Central memory CD4-positive, alpha-beta T cell (primary cell): ENCODE data around the gene PLXNA2.

Experiments
- DNase-seq: peaks from one replicate; pipeline ENCODE4 v3.0.0; 2022

Gene PLXNA2

DNA sequence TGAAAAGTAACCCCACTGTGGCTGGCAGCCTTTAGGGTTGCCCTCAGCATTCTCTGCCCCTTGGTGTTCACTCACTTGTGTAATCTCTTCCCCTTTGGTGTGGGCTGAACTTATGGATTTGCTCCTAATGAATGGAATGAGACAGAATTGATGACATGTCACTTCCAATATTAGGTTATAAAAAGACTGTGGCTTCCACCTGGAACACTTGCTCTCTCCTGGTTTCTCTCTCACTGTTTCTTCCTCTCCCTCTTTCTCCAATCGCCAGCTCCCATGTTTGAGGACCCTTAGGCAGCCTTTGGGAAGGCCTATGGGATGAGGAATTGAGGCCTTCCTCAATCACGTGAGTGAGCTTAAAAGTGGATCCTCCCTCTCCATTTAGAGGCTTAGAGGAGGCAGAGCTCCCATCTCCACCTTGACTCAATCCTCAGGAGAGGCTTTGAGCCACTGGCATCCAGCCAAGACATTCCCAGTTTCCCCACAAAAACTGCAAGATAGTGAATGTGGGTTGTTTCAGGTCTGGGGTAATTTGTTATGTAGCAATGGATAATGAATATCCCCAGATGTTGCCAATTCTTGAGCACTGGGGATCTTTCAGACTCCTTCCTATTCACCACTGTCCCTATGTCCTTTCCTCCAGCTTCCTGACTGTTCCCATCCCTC is 237.8 kb downstream of the PLXNA2 start:
- DNase-seq, result no peak

DNA sequence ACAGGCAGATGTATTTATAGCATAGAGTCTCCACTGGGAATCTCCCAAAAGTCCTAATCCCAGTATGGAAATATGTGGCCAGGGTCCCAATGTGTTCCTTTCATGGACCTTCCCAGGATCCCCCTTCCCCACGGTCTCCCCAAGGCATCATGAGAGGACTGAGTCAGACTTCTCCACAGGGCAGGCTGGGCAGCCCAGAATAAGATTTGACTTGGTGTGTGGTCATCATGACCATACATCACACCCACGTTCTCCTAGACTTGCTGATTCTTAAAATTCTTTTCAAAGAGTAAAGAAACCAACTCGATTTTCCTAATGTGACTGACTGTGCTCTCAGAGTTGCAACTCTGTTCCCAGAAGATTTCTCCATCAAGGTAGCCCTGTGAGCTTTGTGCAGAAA is 239.3 kb downstream of the PLXNA2 start:
- no peak for DNase-seq

DNA sequence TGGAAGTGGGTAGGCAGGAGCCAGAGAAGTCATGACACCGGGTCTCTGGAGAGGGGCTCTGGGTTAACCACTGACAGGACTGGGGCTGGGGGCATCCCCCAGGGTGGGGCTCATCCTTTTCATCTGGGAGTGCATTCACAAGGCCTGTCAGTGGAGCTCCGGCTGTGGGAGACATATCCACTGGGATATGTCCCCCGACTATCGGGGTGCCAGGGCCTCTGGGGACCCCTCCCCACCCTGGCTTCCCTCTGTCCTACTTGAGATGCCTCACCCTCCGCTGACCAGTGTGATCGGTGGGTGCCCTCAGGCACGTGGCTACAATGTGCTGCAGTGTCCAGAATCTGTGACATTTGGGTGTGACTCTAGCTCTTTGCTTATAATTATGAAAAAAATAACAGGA is 240.9 kb downstream of the PLXNA2 start:
- no peak for DNase-seq

DNA sequence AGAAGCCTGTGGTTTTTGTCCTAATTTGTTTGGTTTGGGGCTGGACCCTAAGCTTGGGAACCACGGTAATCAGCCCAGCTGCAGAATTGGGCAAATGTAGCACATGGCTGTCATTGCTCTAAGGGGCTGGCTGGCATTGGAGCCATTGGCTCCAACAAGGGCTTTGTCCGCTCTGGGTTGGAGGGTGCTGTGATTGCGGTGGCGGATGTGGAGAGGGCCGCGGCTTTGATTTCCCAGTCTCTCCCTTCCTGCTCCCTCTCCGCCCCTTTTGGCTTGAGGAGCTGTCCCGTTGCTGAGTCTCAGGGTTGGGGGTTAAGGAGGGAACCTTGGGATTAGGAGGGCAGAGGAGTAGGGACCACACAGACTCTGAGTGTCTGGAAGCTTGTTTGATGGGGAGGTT is 241.5 kb downstream of the PLXNA2 start:
- no peak for DNase-seq

DNA sequence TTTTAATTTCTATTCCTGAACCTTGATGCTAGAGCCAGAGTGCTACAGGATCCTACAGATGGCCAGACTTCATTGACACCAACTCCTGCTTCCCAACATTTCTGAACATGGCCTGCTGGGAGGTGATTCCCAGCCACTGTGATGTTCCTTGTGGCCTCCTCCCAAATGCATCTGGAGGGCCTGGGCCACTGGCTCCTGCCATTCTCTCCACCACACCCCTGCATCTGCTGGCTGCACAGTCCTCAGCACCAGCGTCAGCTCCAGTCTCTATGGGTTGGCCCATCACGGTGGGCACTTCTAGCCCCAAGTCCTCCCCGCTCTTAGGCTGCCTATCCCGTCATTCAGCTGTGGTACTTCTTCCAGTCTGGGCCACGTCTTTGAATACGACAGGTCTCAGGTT is 242.1 kb downstream of the PLXNA2 start:
- no peak for DNase-seq

DNA sequence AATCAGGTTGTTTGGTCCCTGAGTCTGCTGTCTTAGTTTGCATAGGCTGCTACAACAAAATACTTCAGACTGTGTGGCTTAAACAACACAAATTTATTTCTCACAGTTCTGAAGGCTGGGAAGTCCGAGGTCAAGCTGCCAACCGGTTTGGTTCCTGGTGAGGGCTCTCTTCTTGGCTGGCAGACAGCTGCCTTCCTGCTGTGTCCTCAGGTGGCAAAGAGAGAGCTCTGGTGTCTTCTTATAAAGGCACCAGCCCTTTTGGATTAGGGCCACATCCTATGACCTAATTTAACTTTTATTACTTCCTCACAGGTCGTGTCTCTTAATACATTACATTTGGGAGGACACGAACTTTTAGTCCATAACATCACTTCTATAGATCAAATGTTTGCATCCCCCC is 243.7 kb downstream of the PLXNA2 start:
- DNase-seq, result no peak

DNA sequence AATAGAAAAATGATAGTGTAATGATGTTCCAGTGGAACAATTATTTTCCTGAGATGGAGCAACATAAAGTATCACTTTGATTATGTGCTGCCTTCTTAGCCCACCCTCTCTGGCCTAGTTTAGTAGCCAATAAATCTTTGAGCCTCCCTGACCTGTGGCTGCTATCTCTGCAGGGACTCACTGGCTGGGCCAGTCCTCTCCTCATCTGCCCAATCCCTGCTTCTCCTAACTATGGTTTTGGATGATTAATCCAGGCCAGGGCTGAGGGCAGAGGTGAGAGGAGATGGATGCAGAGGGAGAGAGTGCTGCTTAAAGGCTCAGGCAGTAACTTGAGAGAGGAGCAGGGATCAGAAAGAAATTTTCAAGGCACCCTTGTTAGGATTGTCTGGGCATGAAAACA is 244.2 kb downstream of the PLXNA2 start:
- DNase-seq, result no peak

DNA sequence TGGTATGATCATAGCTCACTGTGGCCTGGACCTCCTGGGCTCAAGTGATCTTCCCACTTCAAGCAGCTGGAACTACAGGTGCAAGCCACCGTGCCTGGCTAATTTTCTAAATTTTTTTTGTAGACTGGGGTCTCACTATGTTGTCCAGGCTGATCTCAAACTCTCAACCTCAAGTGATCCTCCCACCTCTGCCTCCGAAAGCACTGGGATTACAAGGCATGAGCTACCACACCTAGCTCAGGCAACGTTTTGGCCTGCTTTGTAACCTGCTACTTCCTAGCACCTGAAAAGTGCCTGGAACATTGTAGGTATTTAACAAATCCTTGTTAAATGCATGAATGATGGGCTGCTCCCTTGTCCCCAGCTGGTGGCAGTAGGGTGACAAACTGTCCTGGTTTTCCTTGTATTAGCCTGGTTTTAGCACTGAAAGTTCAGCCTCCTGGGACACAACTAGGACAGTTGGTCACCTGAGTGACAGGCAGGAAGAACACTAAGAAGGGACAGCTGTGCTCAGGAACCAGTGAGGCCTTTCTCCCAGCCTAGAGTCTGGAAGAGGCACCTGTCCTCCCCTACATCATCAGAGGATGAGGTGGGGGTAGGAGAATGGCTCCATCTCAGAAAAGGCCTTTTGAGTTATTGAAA is 244.8 kb downstream of the PLXNA2 start:
- no peak for DNase-seq

DNA sequence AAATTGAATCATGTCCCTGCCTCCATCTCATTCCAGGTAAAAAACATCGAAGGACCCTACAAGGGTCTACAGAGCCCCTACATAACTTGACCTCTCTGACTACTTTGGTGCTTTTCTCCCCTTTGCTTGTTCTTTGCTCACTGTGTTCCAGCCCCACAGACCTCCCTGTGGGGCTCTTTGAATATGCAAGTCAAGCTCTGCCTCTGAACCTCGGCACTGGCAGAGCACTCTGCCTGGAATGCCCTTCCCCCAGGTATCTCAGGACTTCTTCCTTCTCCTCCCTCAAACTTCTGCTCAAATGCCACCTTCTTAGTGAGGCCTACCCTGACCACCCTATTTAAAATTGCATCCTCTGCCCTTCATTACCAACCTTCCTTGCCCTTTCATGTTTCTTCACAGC is 245.5 kb downstream of the PLXNA2 start:
- DNase-seq, result no peak

DNA sequence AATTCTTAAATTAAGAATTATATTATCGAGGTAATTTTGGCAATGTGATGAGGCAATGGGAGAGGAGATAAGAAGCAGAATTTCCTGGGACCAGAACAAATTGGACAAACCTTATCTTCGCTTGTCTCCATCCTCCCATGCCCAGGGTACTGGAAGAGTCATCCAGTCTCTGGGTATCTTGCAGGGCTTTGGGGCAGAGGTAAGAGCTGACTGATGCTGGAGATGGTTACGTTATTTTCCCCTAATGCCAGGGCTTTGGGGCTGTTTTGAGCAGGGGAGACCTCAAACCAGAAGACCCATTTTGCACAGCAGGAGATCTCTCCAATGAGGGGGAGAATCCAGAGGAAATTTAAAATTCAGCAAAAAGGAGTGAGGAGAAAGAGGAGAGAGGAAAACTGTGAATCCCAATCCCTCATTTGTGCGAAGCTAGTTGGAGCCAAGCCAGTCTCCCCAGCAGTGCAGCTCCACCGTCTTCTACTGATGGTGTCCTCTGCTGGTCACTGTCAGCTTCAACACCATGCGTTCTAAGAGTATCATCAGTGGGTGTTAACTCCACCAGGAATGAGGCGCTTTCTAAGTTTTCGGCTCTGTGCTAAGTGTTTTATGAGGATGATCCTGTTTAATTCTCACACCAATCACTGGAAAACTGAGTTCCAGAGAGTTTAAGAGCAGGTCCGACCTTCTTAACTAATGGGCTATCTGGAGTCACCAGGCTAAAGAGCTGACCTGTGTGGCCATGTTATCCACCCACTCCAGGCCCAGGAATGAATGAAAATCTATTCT is 246.5 kb downstream of the PLXNA2 start:
- no peak for DNase-seq

DNA sequence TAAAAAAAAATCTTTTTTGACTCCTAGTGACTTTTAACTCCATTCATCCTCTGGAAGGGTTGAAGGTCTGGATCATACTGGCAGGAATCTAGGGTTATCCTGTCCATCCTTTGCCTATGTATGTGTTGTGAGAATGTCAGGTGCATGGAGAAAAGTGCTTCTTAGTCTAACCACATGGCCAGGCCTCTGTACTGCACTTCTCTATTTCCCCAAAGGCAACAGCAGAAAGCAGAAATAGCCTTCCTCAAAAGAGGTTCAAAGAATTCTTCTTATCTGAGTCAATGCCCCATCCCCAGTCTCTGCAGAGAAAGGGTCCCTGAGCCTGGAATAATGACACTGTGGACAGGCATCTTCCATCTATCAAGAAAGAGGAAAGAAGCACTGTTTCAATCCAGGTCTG is 247.5 kb downstream of the PLXNA2 start:
- no peak for DNase-seq

DNA sequence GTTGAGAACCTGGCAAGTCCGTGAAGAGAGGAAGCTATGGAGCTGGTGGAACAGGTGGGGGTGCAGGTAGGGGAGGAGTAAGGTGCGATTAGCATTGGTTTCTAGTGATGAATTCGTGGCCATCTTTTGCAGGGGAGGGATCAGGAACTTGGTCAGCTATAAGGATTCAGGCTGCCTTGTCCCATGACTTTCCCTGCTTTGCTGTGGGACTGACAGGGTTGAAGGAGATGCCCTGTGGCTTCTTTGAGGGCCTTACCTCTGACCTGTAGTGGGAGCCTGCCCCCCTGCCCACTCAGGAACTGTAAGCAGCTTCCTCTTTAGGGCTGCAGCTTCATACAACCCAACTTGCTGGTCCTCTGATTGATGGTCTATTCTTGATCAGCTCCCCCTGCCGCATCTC is 248.6 kb downstream of the PLXNA2 start:
- no peak for DNase-seq

DNA sequence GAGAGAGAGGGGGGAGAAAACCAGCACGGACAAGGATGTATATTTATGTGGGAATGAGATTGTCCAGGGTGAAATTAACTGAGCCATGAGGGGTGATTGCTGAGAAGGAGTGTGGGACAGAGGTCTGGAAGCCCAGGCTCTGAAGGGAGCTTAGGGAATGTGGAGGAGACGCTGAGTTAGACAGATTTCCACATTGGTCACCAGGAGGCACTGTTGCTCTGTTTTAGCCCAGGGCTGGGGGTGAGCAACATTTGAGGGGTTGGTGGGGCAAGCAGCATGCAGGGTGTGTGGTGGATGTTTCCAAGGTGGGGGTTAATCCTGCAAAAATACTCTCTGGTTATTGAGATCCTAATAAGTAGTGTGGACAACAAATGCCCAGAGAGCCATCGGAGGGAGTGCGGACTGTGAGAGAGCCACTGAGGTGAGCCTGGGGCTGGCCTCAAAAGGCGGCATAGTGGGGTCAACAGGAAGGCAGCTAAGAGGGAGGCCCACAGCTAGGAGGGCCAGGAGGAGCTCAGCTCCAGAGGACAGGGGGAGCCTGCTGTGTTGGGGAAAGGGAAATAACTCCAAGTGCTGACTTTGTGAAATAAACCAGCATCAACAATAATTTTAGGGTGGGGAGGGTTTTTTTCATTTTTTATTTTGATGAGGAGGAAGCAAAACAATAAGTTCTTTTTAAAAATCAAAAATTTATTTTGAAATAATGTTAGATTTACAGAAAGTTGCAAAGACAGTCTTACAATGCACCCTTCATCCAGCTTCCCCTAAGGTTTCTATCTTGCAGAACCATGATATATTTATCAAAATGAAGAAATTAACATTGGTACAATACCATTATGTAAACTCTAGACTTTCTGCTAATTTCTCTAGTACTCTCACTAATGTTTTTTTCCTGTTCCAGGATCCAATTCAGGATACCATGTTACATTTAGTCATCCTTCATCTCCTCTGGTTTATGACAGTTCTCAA is 250.4 kb downstream of the PLXNA2 start:
- no peak for DNase-seq

DNA sequence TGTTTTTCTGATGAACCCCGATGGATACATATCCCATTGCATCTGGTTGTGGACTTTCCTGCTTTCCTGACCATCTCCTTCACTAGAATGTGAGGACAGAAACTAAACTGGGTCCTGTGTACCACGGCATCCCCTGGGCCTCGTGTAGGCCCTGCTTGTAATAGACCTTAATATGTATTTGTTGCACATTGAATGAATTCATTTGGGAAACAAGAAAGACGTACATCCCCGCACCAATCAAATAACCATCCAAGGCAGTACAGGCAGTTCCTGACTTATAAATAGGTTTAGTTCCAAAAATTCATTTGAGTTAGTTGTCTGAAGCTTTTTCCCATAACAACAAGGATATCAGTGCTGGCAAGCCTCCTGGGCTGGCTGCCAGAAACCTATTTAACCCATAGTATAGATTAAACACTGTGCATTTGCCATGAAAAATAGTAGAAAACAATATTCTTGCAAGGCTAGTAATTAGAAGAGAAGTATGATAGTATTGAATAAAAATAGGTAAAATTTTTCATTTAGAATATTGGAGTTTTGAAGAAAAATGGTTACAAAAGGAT is 251.4 kb downstream of the PLXNA2 start:
- no peak for DNase-seq

DNA sequence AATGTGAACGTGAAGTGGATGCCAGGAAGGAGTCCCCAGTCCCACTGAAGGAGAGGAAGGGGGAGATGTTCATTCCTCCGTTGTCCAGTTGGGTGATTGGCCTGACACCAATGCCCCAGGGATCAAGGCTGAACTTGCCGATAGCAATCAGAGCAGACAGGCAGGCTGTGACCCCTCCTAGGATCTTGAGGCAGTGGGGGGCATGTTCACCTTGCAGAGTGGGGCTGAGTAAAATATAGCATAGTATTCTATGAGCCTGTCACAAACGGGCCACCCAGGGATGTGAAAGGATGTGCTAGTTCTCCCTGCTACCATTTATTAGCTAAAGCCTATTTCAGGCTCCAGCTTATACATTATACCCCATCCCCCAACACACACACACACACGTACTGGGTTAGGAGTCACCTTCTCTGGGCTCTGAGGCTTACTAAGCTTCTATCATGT is 252.6 kb downstream of the PLXNA2 start:
- no peak for DNase-seq

DNA sequence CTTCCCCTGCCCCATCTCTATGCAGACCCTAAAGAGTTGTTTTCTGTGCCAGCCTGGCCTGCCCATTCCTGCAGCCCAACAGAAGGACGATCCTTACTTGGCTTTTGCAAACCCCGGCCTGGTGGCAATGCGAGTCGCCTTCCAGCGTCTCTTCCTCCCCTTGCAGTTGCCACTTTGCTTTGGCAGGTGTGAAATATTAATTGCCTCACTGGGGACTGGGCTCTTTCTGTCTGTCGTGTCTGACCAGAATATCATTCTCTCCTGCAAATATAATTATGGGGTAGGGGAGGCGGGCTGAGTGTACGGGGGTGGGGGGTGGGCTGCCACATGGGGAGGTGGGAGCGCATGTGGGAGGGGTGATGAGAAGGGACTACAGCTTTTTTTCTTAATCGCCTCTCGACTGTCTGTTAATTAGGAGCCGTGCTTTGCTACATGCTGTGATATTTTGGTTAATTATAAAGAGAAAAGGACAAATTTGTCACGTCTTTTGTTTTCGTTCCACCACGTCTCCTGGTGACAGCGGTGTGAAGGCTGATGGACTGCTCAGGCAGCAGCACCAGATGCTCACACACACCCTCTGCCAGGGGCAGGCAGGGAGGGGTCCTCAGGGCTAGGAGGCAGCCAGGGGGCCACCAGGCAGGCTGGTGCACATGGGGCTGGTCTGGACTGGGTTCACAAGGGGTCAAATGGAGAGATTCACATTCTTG is 253.2 kb downstream of the PLXNA2 start:
- no peak for DNase-seq

DNA sequence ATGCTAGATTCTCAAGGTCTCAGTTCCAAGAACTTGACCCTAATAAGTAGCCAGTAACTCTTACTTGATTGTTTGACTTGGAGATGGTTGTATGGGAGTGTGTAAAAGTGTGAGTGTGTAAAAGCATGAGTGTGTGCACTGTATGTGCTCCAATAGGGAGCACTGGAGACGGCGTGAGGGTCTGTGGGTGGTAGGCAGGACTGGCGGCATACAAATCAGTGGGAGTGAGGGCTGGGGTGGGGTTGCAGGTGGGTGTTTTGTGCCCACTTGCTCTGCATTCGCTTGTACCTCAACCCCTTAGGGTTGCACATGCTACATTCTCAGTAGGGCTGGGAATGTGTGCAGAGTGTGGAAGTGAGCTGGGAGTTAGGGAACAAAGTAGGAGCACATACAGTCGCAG is 253.7 kb downstream of the PLXNA2 start:
- no peak for DNase-seq

DNA sequence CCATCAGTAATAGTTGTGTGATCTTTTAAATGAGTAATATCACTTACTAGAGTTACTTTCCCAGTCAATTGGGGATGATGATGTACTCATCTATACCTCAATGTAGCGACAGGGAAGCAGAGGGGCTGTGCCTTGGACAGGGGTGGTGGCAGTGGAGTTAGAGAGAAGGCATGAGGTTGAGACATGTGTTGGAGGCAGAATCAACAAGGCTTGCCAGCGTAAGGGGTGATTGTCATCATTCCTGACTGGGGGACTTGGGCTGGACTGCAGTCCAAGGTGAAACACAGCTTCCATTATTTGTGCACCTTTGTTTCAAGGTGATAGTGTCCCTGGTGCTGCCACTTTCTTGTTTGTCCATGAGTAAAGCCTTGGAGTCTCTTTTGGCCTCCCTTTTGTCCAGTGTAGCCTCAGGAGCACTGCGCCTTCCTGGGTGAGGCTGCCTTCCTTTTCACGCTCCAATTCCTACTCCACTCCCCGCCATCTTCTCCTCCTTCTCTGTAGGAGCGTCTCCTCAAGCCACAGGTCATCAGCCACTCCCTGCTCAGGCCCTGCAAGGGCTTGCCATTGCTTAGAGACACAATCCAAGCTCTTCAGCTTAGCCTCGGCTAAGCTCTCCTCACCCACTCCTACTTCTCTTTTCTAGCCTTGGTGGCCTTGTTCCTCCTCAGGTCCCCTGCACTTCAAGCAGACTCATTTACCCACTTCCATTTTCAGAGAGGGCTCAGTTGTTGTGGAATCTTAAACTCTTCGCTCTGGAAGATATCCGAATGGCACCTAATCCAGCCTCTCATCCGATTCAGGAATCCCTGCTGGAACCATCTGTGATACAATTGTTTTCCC is 255.6 kb downstream of the PLXNA2 start:
- no peak for DNase-seq

DNA sequence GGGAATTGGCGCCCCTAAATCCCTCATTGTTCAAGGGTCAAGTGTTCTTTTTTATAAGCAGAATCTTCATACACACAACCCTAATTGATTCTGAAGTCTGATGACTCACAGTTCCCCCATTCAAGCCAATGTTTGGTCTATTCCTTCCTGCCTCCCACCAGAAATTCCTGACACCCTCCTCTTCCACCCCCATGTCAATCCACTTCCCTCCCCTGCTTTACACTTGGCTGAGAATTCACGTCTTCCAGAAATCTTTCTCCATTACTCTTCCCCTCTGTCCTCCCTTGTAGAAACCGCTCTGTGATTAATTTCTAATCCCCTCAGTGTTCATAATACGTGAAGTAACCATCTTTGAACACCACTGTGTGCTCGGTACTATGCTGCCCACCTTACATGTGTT is 257.0 kb downstream of the PLXNA2 start:
- DNase-seq, result no peak

DNA sequence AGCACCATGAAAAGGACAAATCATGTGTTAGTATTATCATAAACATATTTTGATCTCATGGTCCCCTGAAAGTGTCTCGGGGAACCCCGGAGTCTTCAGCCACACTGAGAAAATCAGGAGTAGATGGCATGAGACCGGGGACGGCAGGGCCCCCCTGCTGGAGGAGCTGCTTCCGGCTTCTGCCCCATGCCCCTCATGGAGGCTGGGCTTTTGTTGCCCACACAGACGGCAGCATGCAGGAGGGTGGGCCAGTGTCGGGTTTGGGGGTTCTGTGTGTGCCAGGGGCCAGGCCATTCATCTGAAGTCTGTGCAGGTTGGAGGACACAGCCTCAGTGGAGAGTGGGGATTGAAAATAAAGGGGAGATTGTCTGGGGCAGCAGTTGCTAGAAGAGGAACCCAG is 258.2 kb downstream of the PLXNA2 start:
- DNase-seq, result no peak
